HG03108 (cell line): ENCODE data around the gene CPED1.
"Not testable (repeated sequence)": the region's sequence is repeated elsewhere in the genome, so short reads cannot be mapped to it uniquely, and the experiment has no call there.

ENCODE experiments used
- ATAC-seq: cut with Tn5 transposase; IDR thresholded peaks from one replicate; pipeline ENCODE4 v1.9.1; 2021; ENCODE audit warnings: moderate library complexity; ENCODE audit not compliant: unreplicated experiment

Gene CPED1

GRCh38 chr7:121017586-121017985, 29.1 kb downstream of the CPED1 start:
- no peak for ATAC-seq

GRCh38 chr7:121019018-121019417, 30.5 kb downstream of the CPED1 start:
- no peak for ATAC-seq

- no peak for ATAC-seq
These were observed 31.9 kb downstream of the CPED1 start for GRCh38 chr7:121020249-121020988.

GRCh38 chr7:121020989-121021969, 32.8 kb downstream of the CPED1 start:
- ATAC-seq: no peak

- ATAC-seq: no peak
These were observed 34.7 kb downstream of the CPED1 start for GRCh38 chr7:121023194-121023593.

GRCh38 chr7:121023683-121024511, 35.4 kb downstream of the CPED1 start:
- ATAC-seq: no peak

- ATAC-seq: no peak
These were observed 36.1 kb downstream of the CPED1 start for GRCh38 chr7:121024611-121025010.

GRCh38 chr7:121026159-121026558, 37.6 kb downstream of the CPED1 start:
- no peak for ATAC-seq

- ATAC-seq: no peak
These were observed 38.1 kb downstream of the CPED1 start for GRCh38 chr7:121026577-121027111.

GRCh38 chr7:121027761-121028669, 39.5 kb downstream of the CPED1 start:
- ATAC-seq: no peak

GRCh38 chr7:121029302-121029701, 40.8 kb downstream of the CPED1 start:
- no peak for ATAC-seq

GRCh38 chr7:121030308-121030707, 41.8 kb downstream of the CPED1 start:
- no peak for ATAC-seq

- no peak for ATAC-seq
These were observed 44.3 kb downstream of the CPED1 start for GRCh38 chr7:121032645-121033460.

GRCh38 chr7:121034929-121035328, 46.4 kb downstream of the CPED1 start:
- no peak for ATAC-seq

- ATAC-seq: not testable (repeated sequence)
These were observed 48.3 kb downstream of the CPED1 start for GRCh38 chr7:121036776-121037175.

GRCh38 chr7:121037329-121037728, 48.8 kb downstream of the CPED1 start:
- not testable (repeated sequence) for ATAC-seq

GRCh38 chr7:121037957-121038716, 49.6 kb downstream of the CPED1 start:
- ATAC-seq: no peak
